ENCODE results near the gene PLD3.

PLD3 gene

DNA sequence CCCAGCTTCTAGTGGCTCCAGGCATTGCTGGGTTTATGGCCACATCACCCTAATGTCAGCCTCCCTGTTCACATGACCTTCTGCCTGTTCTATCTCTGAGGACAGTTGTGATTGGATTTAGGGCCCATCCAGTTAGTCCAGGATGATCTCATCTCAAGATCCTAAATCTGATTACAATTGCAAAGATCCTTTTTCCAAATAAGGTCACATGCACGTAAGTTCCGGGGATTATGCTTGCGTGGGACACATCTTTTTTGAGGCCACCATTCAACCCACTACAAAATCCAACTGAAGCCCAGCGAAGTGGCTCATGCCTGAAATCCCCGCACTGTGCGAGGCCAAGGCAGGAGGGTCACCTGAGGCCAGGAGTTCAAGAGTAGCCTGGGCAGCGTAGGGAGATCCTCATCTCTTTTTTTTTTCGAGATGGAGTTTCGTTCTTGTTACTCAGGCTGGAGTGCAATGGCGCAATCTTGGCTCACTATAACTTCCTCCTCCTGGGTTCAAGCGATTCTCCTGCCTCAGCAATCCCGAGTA is 12.3 kb downstream of the PLD3 start:
- no peak for TF ChIP-seq REST (IDR thresholded peaks at IDR 0.05; ENCODE audit: insufficient read depth in 1 of 2, low read depth in 2 of 2, low read length in 2 of 2)
- TF ChIP-seq SIN3A (IDR thresholded peaks at IDR 0.05; ENCODE audit: borderline replicate concordance, insufficient read depth, low read length), result no peak
- TF ChIP-seq FOXP2 (optimal IDR thresholded peaks at IDR 0.05; ENCODE audit: borderline replicate concordance, extremely low read depth, extremely low read length, insufficient read depth), result no peak
- no peak for TF ChIP-seq TAF1 (IDR thresholded peaks at IDR 0.05; ENCODE audit: borderline replicate concordance, insufficient read depth, low read length)
- no peak for TF ChIP-seq POLR2AphosphoS5 (IDR thresholded peaks at IDR 0.05; ENCODE audit: low read depth, low read length)

DNA sequence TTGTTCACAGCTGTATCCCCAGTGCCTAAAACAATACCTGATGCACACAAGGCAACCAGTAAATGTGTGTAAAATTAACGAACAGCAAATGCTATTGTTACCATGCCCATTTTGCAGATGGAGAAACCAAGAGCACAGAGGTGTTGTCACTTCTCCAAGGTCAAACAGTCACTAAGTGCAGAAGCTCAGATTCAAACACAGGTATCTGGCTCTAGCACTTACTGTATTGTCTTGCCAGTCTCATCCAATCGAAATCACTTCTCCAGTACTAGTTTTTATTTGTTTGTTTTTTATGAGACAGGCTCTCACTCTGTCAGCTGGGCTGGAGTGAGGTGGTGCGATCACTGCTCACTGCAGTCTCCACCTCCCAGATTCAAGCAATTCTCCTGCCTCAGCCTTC is 13.7 kb downstream of the PLD3 start:
- TF ChIP-seq FOXP2 (optimal IDR thresholded peaks at IDR 0.05; ENCODE audit: borderline replicate concordance, extremely low read depth, extremely low read length, insufficient read depth), result no peak
- no peak for TF ChIP-seq TAF1 (IDR thresholded peaks at IDR 0.05; ENCODE audit: borderline replicate concordance, insufficient read depth, low read length)
- no peak for TF ChIP-seq REST (IDR thresholded peaks at IDR 0.05; ENCODE audit: insufficient read depth in 1 of 2, low read depth in 2 of 2, low read length in 2 of 2)
- TF ChIP-seq SIN3A (IDR thresholded peaks at IDR 0.05; ENCODE audit: borderline replicate concordance, insufficient read depth, low read length), result no peak
- TF ChIP-seq POLR2AphosphoS5 (IDR thresholded peaks at IDR 0.05; ENCODE audit: low read depth, low read length), result no peak

DNA sequence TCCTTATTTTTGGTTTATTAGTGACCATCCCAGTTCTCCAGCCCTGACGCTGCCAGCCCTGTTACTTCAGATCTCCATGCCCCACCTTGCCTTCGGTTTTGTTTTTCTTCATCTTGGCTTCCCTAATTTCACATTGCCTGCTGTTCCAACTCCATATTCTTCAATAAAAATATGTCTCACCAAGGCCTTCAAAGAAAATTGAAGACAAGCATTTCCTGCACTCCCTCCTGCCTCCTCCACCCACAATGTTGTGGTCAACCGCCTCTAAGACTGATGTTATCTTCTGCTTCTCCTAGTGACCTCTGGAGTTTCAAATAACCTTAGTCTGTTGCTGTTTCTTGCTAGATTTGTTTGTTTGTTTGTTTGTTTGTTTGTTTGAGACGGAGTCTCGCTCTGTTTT is 14.6 kb downstream of the PLD3 start:
- TF ChIP-seq REST (IDR thresholded peaks at IDR 0.05; ENCODE audit: insufficient read depth in 1 of 2, low read depth in 2 of 2, low read length in 2 of 2) (no peak), TAF1 (IDR thresholded peaks at IDR 0.05; ENCODE audit: borderline replicate concordance, insufficient read depth, low read length) (no peak), FOXP2 (optimal IDR thresholded peaks at IDR 0.05; ENCODE audit: borderline replicate concordance, extremely low read depth, extremely low read length, insufficient read depth) (no peak), POLR2AphosphoS5 (IDR thresholded peaks at IDR 0.05; ENCODE audit: low read depth, low read length) (no peak), SIN3A (IDR thresholded peaks at IDR 0.05; ENCODE audit: borderline replicate concordance, insufficient read depth, low read length) (no peak)

GRCh38 chr19:40365010-40365409 is 16.5 kb downstream of the PLD3 start:
- TF ChIP-seq SIN3A (IDR thresholded peaks at IDR 0.05; ENCODE audit: borderline replicate concordance, insufficient read depth, low read length) (no peak), REST (IDR thresholded peaks at IDR 0.05; ENCODE audit: insufficient read depth in 1 of 2, low read depth in 2 of 2, low read length in 2 of 2) (no peak), FOXP2 (optimal IDR thresholded peaks at IDR 0.05; ENCODE audit: borderline replicate concordance, extremely low read depth, extremely low read length, insufficient read depth) (no peak), POLR2AphosphoS5 (IDR thresholded peaks at IDR 0.05; ENCODE audit: low read depth, low read length) (no peak), TAF1 (IDR thresholded peaks at IDR 0.05; ENCODE audit: borderline replicate concordance, insufficient read depth, low read length) (no peak)

Measured in PFSK-1 (cell line).